NCI-H1417 treated with DMSO at 0.1 percent for 48 hours (cell line): ENCODE results near the gene LRP4.
A peak's percentile ranks its signal among the peaks of the same experiment; 100 is the strongest.

Source experiments
- DNase-seq: peaks from one replicate; lab custom pipeline; 2025; lab: John Stamatoyannopoulos, UW

The LRP4 gene

GRCh38 chr11:46849631-46850030 is 68.7 kb downstream of the LRP4 start:
- no peak for DNase-seq

DNA sequence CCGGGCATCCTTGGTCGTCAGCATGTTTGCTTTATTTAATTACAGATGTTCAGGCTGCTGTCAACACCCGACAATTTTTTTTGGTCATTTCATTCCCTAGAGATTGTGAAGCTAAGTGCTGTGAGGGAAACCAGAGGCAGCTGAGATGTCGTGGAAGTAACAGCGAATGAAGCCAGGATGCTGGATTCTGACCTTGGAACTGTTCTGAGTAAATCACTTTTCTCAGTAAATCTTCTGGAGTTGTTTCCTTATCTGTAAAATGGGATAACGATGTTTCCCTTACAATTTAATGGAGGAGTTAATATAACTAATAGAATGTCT is 71.9 kb downstream of the LRP4 start:
- no peak for DNase-seq

- DNase-seq = peak; percentile 50
Measured at GRCh38 chr11:46845740-46846509, 72.4 kb downstream of the LRP4 start, which contains the start of gene CKAP5. Gene CKAP5 (minus strand): TSS chr11:46846280. CDS start chr11:46821231, 25,049 bp downstream.

DNA sequence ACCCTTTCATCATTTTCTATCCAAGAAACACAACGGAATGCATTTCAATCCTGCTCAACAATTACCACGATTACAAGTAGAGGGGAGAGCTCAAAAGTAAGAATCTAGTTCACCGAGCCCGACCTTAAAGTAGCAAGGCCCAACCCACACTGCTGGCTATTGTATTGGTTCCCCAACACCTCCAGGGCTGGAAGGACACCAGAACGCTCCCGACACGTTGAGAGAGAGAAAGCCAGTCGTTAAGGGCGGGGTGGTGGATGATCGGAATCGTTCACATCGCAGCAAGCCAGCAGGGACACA is 73.0 kb downstream of the LRP4 start:
- DNase-seq = peak; percentile 9

- no peak for DNase-seq
Measured at GRCh38 chr11:46840116-46840515, 78.2 kb downstream of the LRP4 start.

- no peak for DNase-seq
Measured at GRCh38 chr11:46838501-46838900, 79.8 kb downstream of the LRP4 start.

- DNase-seq = no peak
Measured at GRCh38 chr11:46837860-46838259, 80.5 kb downstream of the LRP4 start.

DNA sequence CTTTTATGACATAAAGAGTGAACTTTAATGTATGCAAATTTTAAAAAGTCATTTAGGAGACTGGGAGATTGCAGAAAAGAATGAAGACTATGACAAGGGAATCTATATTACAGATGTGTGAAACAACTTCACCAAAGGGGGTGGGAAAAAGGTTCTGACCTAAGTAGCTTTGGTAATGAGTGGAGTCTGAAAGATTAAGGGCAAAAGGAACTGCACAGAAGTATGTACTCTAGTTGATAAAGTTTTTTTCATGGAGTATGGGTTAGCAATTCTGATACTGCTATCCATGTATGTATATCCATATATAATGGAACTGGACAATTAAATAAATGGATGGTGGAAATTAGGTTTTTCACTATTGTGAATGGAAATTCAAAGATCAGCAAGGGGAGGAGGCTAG is 81.5 kb downstream of the LRP4 start:
- no peak for DNase-seq

DNA sequence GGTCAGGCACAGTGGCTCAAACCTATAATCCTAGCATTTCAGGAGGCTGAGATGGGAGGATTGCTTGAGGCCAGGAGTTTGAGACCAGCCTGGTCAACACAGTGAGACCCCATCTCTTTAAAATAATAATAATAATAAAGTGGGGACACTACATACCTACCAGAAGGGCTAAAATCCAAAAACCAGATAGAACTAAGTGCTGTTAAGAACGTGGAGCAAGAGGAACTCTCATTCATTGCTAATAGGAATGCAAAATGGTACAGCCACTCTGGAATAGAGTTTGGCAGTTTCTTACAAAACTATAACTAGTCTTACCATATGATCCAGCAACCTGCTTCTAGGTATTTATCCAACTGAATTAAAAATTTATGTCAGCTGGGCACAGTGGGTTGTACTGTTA is 81.9 kb downstream of the LRP4 start:
- DNase-seq = no peak

- no peak for DNase-seq
Measured at GRCh38 chr11:46835897-46836296, 82.5 kb downstream of the LRP4 start.

DNA sequence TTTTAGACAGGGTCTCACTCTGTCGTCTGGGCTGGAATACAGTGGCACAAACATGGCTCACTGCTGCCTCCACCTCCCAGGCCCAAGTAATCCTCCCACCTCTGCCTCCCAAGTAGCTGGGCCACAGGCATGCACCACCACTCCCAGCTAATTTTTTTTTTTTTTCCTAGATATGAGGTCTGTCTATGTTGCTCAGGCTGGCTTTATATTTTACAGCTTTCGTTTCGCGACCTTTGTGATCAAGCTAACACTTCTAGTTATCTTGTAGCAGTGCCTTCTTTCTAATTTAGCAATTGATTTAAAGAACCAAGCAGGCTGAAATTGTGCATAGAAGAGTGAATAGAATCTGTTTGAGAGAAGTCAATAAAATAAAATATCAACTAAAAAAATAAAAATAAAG is 83.5 kb downstream of the LRP4 start:
- no peak for DNase-seq

DNA sequence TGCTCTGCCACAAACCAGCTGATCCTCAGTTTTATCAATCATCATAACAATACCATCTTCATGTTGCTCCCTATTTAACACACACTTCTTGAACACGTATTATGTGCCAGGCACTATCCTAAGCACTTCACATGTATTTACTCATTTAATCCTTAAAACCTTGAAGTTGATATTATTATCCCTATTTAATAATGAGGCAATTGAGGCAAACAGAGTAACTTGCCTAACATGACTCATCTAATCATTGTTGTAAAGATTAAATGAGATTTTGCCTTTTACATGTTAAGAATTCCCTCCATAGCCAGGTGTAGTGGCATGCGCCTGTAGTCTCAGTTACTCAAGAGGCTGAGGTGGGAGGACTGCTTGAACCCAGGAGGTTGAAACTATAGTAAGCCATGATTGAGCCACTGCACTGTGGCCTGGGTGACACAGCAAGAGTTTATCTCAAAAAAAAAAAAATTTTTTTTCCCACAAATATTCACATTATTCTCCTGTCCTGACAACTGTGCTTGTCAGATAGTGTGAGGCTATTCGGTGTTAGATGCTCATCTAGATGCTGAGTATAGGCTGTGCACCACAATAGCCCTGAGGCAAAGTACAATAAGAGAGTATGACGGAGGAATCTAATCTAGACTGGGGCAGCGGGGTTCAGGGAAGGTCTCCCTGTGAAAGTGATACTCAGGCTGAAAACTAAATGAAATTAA is 85.7 kb downstream of the LRP4 start:
- DNase-seq = no peak

DNA sequence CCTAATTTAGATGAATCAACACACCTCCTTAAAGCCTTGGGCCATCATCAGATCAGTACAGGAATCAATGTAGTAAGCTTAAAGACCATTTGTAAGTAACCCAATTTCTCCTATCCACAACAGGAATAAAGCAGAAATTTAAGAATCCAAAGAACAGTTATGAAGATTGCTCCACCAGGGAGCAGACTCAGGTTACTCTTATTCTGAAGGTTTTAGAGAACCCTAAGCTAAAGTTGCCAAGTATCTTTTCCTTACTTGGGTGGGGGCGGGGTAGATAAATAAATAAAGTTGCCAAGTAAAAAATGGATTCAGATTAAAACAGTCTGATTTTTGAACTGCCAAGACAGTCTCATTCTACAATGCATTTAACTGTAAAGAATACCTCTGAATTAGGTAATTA is 90.4 kb downstream of the LRP4 start:
- DNase-seq = no peak

DNA sequence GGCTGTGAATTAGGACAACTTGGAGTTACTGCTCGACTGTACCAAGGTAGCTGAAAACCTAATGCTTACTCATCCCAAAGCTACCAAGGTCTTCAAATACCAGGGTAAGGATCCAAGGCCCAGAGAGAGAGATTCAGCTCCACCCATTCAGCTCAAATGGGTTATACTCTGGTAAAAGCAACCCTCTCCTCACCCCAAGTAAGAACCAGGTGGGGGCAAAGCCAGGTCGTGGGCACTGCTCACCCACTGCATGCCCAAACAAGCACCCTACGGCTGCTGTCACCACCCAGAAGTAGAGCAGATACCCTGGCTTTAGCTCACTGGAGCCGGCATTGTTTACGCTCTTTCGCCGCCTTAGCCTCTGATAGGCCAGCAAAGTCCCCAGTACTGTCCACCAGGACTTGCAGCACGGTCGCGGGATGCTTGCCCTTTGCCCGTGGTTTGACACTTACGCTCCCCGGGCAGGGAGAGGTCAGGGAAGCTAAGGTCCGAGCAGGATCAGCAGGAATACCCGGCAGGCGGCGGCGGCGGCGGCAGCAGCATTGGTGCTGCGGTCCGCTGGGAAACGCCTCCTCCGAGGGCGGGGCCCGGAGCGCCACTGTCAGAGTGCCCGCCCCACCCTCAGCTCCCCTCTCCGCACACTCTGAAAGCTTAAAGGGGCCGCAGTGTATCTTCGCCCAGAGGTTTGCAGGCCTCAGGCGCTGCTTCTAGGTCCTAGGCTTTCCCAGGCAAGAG is 91.9 kb downstream of the LRP4 start:
- DNase-seq = no peak

DNA sequence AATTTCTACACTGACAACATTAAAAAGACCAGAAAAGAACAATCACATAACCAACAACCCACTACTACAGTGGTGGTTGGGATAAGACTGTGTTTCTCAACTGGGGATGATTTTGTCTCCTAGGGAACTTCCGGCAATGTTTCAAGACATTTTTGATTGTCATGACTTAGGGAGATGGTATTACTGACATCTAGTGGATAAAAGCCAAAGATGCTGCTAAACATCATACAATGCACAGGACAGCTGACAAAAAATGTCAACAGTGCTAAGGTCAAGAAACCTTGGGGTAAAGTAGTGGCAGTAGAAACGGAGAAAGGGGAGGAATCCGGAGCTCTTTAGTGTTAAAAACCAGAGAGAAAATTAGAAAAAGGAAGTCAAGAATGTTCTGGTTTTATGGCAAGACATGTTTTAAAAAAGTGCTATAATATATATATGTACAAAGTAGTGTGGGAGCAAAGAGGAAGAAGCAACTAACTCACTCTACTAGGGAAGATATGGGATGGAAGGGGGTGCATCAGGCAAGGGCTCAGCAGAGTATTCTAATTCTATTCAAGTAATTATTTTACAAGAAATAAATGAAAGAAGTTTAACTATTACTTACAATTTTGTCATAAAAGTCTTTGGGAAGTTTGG is 109.4 kb downstream of the LRP4 start:
- no peak for DNase-seq
